GM23338 (cell line): ENCODE data around the gene EMC6. TPM values are rescaled to one million over a fixed set of nuclear protein-coding genes. Genes with fewer than 3 reads are reported as not detected.

Source experiments
- ATAC-seq: fragments of 200-7000 bp; cut with Tn5 transposase; 3 replicates; pipeline ENCODE4 v1.9.1; 2020
- DNase-seq: peaks from one replicate; pipeline ENCODE4 v3.0.0-alpha.2; 2015; ENCODE audit warnings: low spot score
- H2AFZ ChIP-seq: fragments of 200-600 bp; sonication (generic); 2 replicates; pipeline ENCODE4 v1.8.0; 2016; ENCODE audit warnings: antibody characterized with exemption, mild to moderate bottlenecking, moderate library complexity
- H3F3A ChIP-seq: fragments of 200-600 bp; sonication (generic); replicated peaks from 2 replicates; pipeline ENCODE4 v1.8.0; 2017; ENCODE audit warnings: antibody characterized with exemption, mixed run types, low read depth
- H3K27ac ChIP-seq: fragments of 200-600 bp; sonication (generic); 2 replicates; pipeline ENCODE4 v1.6.1; 2016; ENCODE audit warnings: low read depth
- H3K27me3 ChIP-seq: fragments of 200-600 bp; sonication (generic); 2 replicates; pipeline ENCODE4 v1.8.0; 2016; ENCODE audit warnings: mild to moderate bottlenecking, mixed run types, moderate library complexity; ENCODE audit not compliant: insufficient read depth
- H3K36me3 ChIP-seq: fragments of 200-600 bp; sonication (generic); 2 replicates; pipeline ENCODE4 v1.8.0; 2016; ENCODE audit warnings: mild to moderate bottlenecking; ENCODE audit not compliant: insufficient read depth
- H3K4me1 ChIP-seq: fragments of 200-600 bp; sonication (generic); 2 replicates; pipeline ENCODE4 v1.8.0; 2016; ENCODE audit warnings: mild to moderate bottlenecking, moderate library complexity; ENCODE audit not compliant: insufficient read depth
- H3K4me2 ChIP-seq: fragments of 200-600 bp; sonication (generic); 2 replicates; pipeline ENCODE4 v1.7.1; 2017; ENCODE audit warnings: mixed run types
- H3K4me3 ChIP-seq: fragments of 200-600 bp; sonication (generic); 2 replicates; pipeline ENCODE4 v1.6.1; 2016; ENCODE audit warnings: mixed run types
- H3K79me2 ChIP-seq: fragments of 200-600 bp; sonication (generic); replicated peaks from 2 replicates; pipeline ENCODE4 v1.8.0; 2017; ENCODE audit warnings: mild to moderate bottlenecking; ENCODE audit not compliant: insufficient read depth
- H3K9me2 ChIP-seq: fragments of 200-600 bp; sonication (generic); 2 replicates; pipeline ENCODE4 v1.8.0; 2017; ENCODE audit not compliant: insufficient read depth
- H4K20me1 ChIP-seq: fragments of 200-600 bp; sonication (generic); replicated peaks from 2 replicates; pipeline ENCODE4 v1.8.0; 2017; ENCODE audit warnings: mild to moderate bottlenecking; ENCODE audit not compliant: insufficient read depth
- H3K27ac Mint-ChIP-seq: 2 replicates; pipeline ENCODE4 v1.8.0; 2020; ENCODE audit warnings: inconsistent platforms, mild to moderate bottlenecking, moderate library complexity, mixed read lengths
- H3K27me3 Mint-ChIP-seq: 3 replicates; pipeline ENCODE4 v1.8.0; 2022; ENCODE audit warnings: low read depth, mild to moderate bottlenecking, moderate library complexity, mixed read lengths, inconsistent platforms; ENCODE audit not compliant: insufficient read depth, poor library complexity
- H3K36me3 Mint-ChIP-seq: 3 replicates; pipeline ENCODE4 v1.8.0; 2021; ENCODE audit warnings: low read depth, mild to moderate bottlenecking, inconsistent platforms, moderate library complexity, mixed read lengths
- H3K4me1 Mint-ChIP-seq: 3 replicates; pipeline ENCODE4 v1.8.0; 2020; ENCODE audit warnings: mild to moderate bottlenecking, inconsistent platforms, mixed read lengths
- H3K4me3 Mint-ChIP-seq: 3 replicates; pipeline ENCODE4 v1.8.0; 2021; ENCODE audit warnings: moderate library complexity, mild to moderate bottlenecking, inconsistent platforms, mixed read lengths
- H3K9me3 Mint-ChIP-seq: 3 replicates; pipeline ENCODE4 v1.8.0; 2020; ENCODE audit warnings: moderate library complexity, mild to moderate bottlenecking, inconsistent platforms, mixed read lengths
- CREB1 ChIP-seq: fragments of 250-450 bp; sonication (Bioruptor Pico); IDR thresholded peaks from 2 replicates; pipeline ENCODE4 v1.5.0; 2020; ENCODE audit warnings: low read depth, mild to moderate bottlenecking, moderate library complexity
- EZH2 ChIP-seq: fragments of 200-600 bp; sonication (generic); IDR thresholded peaks from one replicate; pipeline ENCODE4 v1.8.0; 2017; ENCODE audit warnings: antibody characterized with exemption, mild to moderate bottlenecking, low read depth; ENCODE audit not compliant: unreplicated experiment
- EZH2phosphoT487 ChIP-seq: fragments of 200-600 bp; sonication (generic); IDR thresholded peaks from one replicate; pipeline ENCODE4 v1.8.1; 2018; ENCODE audit warnings: antibody characterized with exemption; ENCODE audit not compliant: unreplicated experiment
- NANOG ChIP-seq: IDR thresholded peaks from 2 replicates; pipeline ENCODE4 v1.6.1; 2016; ENCODE audit warnings: antibody characterized with exemption, borderline replicate concordance
- polyA plus RNA-seq: library from polyadenylated mRNA; unstranded; fragments of >200 nt; fragmentation: Nextera tagmentation; extraction: Ambion mirVana; gene quantifications from 2 replicates; pipeline ENCODE4 v1.2.1, GENCODE V29; 2016
- total RNA-seq: library from RNA; depleted of rRNA; stranded (reverse); fragments of >200 nt; shearing (Covaris generic); gene quantifications from 2 replicates; pipeline ENCODE4 v1.2.3, GENCODE V29; 2014
- TF ChIP-seq, protein P1 (sequence below): IDR thresholded peaks from 2 replicates; pipeline ENCODE4 v1.6.1; 2016; ENCODE audit warnings: antibody characterized with exemption
- TF ChIP-seq, protein P2 (sequence below), 2 experiments: fragments of 200-600 bp in 1 of 2; sonication (generic) in 1 of 2; conservative IDR thresholded peaks; 2 replicates each; pipeline versions ENCODE4 v1.5.1 to v1.6.1; 2016 to 2017; ENCODE audit warnings: antibody characterized with exemption in 2 of 2, low read depth in 2 of 2, mild to moderate bottlenecking in 2 of 2, moderate library complexity in 1 of 2
- TF ChIP-seq, protein P3 (sequence below): fragments of 250-450 bp; sonication (Bioruptor Pico); IDR thresholded peaks from 2 replicates; pipeline ENCODE4 v1.5.0; 2020; ENCODE audit warnings: mild to moderate bottlenecking, moderate library complexity
- TF ChIP-seq, protein P4 (sequence below): IDR thresholded peaks from one replicate; pipeline ENCODE4 v1.6.1; 2018; ENCODE audit warnings: antibody characterized with exemption; ENCODE audit not compliant: unreplicated experiment

The EMC6 gene
- total and polyA plus RNA-seq, 2 experiments from 2014 or later = 48.0 to 230 TPM

DNA sequence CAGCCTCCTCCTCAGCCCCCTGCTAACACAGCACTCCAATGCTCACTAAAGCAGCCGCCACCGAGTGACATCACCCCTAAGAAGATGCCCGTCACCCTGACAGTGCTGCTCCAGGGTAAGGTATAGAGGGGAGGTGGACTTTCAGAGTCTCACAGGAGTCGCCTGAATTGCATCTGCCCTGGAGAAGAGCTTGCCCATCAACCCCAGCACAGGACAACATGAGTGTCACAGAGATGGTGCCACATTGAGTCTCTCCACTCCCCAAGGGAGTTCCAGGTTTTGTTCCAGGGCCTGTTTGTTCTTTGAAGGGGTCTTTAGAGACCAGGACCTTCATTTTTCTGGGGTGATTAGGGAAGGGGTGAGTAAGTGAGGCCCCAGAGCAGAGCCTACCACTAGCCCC lies 29.5 kb downstream of the EMC6 start:
- no peak overlapping the region for H2AFZ ChIP-seq
- TF ChIP-seq, protein P1, sequence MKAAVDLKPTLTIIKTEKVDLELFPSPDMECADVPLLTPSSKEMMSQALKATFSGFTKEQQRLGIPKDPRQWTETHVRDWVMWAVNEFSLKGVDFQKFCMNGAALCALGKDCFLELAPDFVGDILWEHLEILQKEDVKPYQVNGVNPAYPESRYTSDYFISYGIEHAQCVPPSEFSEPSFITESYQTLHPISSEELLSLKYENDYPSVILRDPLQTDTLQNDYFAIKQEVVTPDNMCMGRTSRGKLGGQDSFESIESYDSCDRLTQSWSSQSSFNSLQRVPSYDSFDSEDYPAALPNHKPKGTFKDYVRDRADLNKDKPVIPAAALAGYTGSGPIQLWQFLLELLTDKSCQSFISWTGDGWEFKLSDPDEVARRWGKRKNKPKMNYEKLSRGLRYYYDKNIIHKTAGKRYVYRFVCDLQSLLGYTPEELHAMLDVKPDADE = no peak
- TF ChIP-seq EZH2phosphoT487 (no peak), NANOG (no peak), EZH2 (no peak), CREB1 (CRISPR knock-in tag) (no peak)
- TF ChIP-seq, protein P2, sequence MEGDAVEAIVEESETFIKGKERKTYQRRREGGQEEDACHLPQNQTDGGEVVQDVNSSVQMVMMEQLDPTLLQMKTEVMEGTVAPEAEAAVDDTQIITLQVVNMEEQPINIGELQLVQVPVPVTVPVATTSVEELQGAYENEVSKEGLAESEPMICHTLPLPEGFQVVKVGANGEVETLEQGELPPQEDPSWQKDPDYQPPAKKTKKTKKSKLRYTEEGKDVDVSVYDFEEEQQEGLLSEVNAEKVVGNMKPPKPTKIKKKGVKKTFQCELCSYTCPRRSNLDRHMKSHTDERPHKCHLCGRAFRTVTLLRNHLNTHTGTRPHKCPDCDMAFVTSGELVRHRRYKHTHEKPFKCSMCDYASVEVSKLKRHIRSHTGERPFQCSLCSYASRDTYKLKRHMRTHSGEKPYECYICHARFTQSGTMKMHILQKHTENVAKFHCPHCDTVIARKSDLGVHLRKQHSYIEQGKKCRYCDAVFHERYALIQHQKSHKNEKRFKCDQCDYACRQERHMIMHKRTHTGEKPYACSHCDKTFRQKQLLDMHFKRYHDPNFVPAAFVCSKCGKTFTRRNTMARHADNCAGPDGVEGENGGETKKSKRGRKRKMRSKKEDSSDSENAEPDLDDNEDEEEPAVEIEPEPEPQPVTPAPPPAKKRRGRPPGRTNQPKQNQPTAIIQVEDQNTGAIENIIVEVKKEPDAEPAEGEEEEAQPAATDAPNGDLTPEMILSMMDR (conservative IDR thresholded peaks at IDR 0.05; ENCODE audit: low read depth in 2 of 2) = no peak
- H3K27ac Mint-ChIP-seq = no peak overlapping the region
- peaks cover 25% of the 10 kb centered on the region for H3K27me3 ChIP-seq
- no peak overlapping the region for H3K4me3 ChIP-seq
- no peak for DNase-seq
- no peaks in the 10 kb centered on the region for H3K9me2 ChIP-seq
- H3K9me3 Mint-ChIP-seq = peaks cover 13% of the 10 kb centered on the region; the same call in 2 of the 3 replicates
- no peaks in the 10 kb centered on the region for H3K79me2 ChIP-seq
- H3K27me3 Mint-ChIP-seq = peaks cover 31% of the 10 kb centered on the region
- peaks cover 14% of the 10 kb centered on the region for H3K36me3 Mint-ChIP-seq
- H3F3A ChIP-seq = 0 out of 2 replicates have a peak, but pooled peaks cover 7% of the 10 kb centered on the region
- no peak for ATAC-seq
- no peak overlapping the region for H3K4me3 Mint-ChIP-seq
- H3K36me3 ChIP-seq = no peaks in the 10 kb centered on the region
- H3K4me2 ChIP-seq = no peak overlapping the region
- peaks cover 7% of the 10 kb centered on the region; the same call in 2 of the 3 replicates for H3K4me1 Mint-ChIP-seq
- H4K20me1 ChIP-seq = no peaks in the 10 kb centered on the region
- H3K27ac ChIP-seq = no peak overlapping the region
- peaks cover 16% of the 10 kb centered on the region; the same call in 1 of the 2 replicates for H3K4me1 ChIP-seq

DNA sequence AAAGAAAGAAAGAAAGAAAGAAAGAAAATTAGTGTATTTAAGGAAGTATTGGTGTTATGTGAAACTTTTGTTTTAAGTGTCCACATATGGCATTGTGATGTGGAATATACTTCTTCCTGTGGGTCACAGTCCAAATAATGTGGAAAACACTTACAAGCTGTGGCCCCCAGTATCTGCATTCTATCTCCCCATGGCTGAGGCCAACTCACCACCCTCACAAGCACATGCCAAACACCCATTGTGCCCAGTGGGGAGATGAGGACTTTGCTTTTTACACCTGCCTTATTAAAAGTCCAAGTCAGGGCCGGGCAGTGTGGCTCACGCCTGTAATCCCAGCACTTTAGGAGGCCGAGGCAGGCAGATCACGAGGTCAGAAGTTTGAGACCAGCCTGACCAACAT lies 31.3 kb downstream of the EMC6 start:
- Histone ChIP-seq H3K4me3 (no peak overlapping the region), H3K27ac (no peak overlapping the region), H3K4me2 (no peak overlapping the region), H3F3A (0 out of 2 replicates have a peak, but pooled peaks cover 7% of the 10 kb centered on the region), H3K9me2 (no peaks in the 10 kb centered on the region), H3K79me2 (no peaks in the 10 kb centered on the region), H2AFZ (no peak overlapping the region), H3K36me3 (no peaks in the 10 kb centered on the region), H4K20me1 (no peaks in the 10 kb centered on the region), H3K27me3 (peaks cover 18% of the 10 kb centered on the region), H3K4me1 (peaks cover 6% of the 10 kb centered on the region; the same call in 1 of the 2 replicates)
- Mint-ChIP-seq H3K4me1 (no peaks in the 10 kb centered on the region; the same call in 2 of the 3 replicates), H3K27ac (no peak overlapping the region), H3K4me3 (no peak overlapping the region), H3K36me3 (peaks cover 14% of the 10 kb centered on the region), H3K27me3 (peaks cover 25% of the 10 kb centered on the region), H3K9me3 (peaks cover 13% of the 10 kb centered on the region; the same call in 2 of the 3 replicates)
- DNase-seq (no peak), ATAC-seq (no peak)
- TF ChIP-seq, protein P3, sequence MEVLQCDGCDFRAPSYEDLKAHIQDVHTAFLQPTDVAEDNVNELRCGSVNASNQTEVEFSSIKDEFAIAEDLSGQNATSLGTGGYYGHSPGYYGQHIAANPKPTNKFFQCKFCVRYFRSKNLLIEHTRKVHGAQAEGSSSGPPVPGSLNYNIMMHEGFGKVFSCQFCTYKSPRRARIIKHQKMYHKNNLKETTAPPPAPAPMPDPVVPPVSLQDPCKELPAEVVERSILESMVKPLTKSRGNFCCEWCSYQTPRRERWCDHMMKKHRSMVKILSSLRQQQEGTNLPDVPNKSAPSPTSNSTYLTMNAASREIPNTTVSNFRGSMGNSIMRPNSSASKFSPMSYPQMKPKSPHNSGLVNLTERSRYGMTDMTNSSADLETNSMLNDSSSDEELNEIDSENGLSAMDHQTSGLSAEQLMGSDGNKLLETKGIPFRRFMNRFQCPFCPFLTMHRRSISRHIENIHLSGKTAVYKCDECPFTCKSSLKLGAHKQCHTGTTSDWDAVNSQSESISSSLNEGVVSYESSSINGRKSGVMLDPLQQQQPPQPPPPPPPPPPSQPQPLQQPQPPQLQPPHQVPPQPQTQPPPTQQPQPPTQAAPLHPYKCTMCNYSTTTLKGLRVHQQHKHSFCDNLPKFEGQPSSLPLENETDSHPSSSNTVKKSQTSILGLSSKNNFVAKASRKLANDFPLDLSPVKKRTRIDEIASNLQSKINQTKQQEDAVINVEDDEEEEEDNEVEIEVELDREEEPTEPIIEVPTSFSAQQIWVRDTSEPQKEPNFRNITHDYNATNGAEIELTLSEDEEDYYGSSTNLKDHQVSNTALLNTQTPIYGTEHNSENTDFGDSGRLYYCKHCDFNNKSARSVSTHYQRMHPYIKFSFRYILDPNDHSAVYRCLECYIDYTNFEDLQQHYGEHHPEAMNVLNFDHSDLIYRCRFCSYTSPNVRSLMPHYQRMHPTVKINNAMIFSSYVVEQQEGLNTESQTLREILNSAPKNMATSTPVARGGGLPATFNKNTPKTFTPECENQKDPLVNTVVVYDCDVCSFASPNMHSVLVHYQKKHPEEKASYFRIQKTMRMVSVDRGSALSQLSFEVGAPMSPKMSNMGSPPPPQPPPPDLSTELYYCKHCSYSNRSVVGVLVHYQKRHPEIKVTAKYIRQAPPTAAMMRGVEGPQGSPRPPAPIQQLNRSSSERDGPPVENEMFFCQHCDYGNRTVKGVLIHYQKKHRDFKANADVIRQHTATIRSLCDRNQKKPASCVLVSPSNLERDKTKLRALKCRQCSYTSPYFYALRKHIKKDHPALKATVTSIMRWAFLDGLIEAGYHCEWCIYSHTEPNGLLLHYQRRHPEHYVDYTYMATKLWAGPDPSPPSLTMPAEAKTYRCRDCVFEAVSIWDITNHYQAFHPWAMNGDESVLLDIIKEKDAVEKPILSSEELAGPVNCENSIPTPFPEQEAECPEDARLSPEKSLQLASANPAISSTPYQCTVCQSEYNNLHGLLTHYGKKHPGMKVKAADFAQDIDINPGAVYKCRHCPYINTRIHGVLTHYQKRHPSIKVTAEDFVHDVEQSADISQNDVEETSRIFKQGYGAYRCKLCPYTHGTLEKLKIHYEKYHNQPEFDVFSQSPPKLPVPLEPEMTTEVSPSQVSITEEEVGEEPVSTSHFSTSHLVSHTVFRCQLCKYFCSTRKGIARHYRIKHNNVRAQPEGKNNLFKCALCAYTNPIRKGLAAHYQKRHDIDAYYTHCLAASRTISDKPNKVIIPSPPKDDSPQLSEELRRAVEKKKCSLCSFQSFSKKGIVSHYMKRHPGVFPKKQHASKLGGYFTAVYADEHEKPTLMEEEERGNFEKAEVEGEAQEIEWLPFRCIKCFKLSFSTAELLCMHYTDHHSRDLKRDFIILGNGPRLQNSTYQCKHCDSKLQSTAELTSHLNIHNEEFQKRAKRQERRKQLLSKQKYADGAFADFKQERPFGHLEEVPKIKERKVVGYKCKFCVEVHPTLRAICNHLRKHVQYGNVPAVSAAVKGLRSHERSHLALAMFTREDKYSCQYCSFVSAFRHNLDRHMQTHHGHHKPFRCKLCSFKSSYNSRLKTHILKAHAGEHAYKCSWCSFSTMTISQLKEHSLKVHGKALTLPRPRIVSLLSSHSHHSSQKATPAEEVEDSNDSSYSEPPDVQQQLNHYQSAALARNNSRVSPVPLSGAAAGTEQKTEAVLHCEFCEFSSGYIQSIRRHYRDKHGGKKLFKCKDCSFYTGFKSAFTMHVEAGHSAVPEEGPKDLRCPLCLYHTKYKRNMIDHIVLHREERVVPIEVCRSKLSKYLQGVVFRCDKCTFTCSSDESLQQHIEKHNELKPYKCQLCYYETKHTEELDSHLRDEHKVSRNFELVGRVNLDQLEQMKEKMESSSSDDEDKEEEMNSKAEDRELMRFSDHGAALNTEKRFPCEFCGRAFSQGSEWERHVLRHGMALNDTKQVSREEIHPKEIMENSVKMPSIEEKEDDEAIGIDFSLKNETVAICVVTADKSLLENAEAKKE (CRISPR knock-in tag) = no peak
- TF ChIP-seq, protein P4, sequence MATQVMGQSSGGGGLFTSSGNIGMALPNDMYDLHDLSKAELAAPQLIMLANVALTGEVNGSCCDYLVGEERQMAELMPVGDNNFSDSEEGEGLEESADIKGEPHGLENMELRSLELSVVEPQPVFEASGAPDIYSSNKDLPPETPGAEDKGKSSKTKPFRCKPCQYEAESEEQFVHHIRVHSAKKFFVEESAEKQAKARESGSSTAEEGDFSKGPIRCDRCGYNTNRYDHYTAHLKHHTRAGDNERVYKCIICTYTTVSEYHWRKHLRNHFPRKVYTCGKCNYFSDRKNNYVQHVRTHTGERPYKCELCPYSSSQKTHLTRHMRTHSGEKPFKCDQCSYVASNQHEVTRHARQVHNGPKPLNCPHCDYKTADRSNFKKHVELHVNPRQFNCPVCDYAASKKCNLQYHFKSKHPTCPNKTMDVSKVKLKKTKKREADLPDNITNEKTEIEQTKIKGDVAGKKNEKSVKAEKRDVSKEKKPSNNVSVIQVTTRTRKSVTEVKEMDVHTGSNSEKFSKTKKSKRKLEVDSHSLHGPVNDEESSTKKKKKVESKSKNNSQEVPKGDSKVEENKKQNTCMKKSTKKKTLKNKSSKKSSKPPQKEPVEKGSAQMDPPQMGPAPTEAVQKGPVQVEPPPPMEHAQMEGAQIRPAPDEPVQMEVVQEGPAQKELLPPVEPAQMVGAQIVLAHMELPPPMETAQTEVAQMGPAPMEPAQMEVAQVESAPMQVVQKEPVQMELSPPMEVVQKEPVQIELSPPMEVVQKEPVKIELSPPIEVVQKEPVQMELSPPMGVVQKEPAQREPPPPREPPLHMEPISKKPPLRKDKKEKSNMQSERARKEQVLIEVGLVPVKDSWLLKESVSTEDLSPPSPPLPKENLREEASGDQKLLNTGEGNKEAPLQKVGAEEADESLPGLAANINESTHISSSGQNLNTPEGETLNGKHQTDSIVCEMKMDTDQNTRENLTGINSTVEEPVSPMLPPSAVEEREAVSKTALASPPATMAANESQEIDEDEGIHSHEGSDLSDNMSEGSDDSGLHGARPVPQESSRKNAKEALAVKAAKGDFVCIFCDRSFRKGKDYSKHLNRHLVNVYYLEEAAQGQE = no peak
- TF ChIP-seq CREB1 (CRISPR knock-in tag) = no peak
